Measurements from ENCODE around the gene WDR87. TPM values are rescaled to one million over a fixed set of nuclear protein-coding genes. Genes with fewer than 3 reads are reported as not detected.

WDR87 gene
- total and polyA plus RNA-seq, 10 of the 15 experiments (the other 5 are each of a cell fraction or from before 2014, with no cell fraction given) = not detected

DNA sequence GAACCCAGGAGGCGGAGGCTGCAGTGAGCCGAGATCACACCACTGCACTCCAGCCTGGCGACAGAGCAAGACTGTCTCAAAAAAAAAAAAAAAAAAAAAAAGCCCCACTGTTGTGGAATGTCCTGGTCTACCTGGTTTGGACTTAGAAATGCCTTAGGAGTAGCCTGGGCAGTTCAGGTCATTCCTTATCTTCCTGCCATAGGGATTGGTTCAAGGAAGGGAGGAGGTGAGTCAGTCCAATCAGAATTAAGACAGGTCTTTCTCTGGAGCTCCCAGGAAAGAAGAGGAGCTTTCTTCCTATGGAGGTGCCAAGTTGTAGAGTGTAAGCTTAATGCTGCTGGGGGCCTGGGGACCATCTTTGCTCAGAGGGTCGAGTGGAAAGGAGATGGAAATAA, 45.4 kb upstream of the WDR87 start:
- peaks cover 29% of the 10 kb centered on the region for H3K4me1 ChIP-seq (ENCODE audit: control insufficient read depth, insufficient read depth, low read length)
- no peak for ATAC-seq
- SMC1A ChIA-PET (ENCODE audit: uncharacterized antibody, unreplicated experiment) = interaction anchor here (0.7 to 3.7 kb wide), 6 partner anchors 8 to 376 kb away, joined by 3 to 22 read pairs (median 4); no protein-coding TSS in a partner anchor

More for the DNA sequence above, 45.4 kb upstream of the WDR87 start:
- peaks cover 58% of the 10 kb centered on the region for H3K79me2 ChIP-seq (ENCODE audit: control insufficient read depth, insufficient read depth, low read length)
- no peaks in the 10 kb centered on the region for H3K27me3 ChIP-seq (replicated peaks in 1 of 2; ENCODE audit: control insufficient read depth in 2 of 2, insufficient read depth in 2 of 2, low read length in 1 of 2)
- FAIRE-seq (no peak), DNase-seq (ENCODE audit: low read depth, low spot score) (no peak)
- peak overlapping the region; percentile 49; the same call in 1 of the 2 replicates for H3K4me2 ChIP-seq (ENCODE audit: control insufficient read depth, insufficient read depth)
- no peaks in the 10 kb centered on the region for H4K20me1 ChIP-seq (ENCODE audit: control insufficient read depth, insufficient read depth)
- ChIA-PET CTCF (interaction anchor here (0.6 to 1.9 kb wide), 4 partner anchors 12 to 132 kb away, joined by 3 to 8 read pairs (median 4); no protein-coding TSS in a partner anchor), RAD21 (ENCODE audit: unreplicated experiment) (interaction anchor here (0.7 to 1.6 kb wide), 6 partner anchors 11 to 52 kb away, joined by 3 to 5 read pairs (median 3); no protein-coding TSS in a partner anchor), POLR2A (interaction anchor here (0.6 to 1.9 kb wide), 4 partner anchors 10 to 34 kb away, joined by 3 to 7 read pairs (median 3); no protein-coding TSS in a partner anchor)
- no peaks in the 10 kb centered on the region; the same call in none of the 3 replicates for H3K9me3 ChIP-seq (replicated peaks; ENCODE audit: control insufficient read depth, insufficient read depth, low read length)
- no TSS peak for BruUV-seq (replicated peaks)
- 49% methylated on average over 3 of the region's 4 CpGs for WGBS (ENCODE audit: insufficient coverage, insufficient replicate concordance, low lambda C conversion rate, missing lambda C conversion rate)
- TF ChIP-seq SUZ12 (IDR thresholded peaks at IDR 0.05; ENCODE audit: unreplicated experiment) (no peak), SMC3 (IDR thresholded peaks at IDR 0.05; ENCODE audit: borderline replicate concordance, low read length) (no peak), TCF7 (IDR thresholded peaks at IDR 0.05; ENCODE audit: borderline replicate concordance) (no peak), NFYA (IDR thresholded peaks at IDR 0.05; ENCODE audit: borderline replicate concordance, low read depth, low read length) (no peak), MYB (IDR thresholded peaks at IDR 0.05; ENCODE audit: borderline replicate concordance, low read depth, low read length) (no peak), YY1 (IDR thresholded peaks at IDR 0.05; ENCODE audit: low read depth, low read length) (no peak), HDAC6 (IDR thresholded peaks at IDR 0.05; ENCODE audit: unreplicated experiment) (no peak), CEBPB (IDR thresholded peaks at IDR 0.05; ENCODE audit: borderline replicate concordance in 1 of 2, low read depth in 2 of 2, low read length in 2 of 2) (no peak), MXI1 (IDR thresholded peaks at IDR 0.05; ENCODE audit: low read depth, low read length) (no peak)
- TF ChIP-seq, protein P1, sequence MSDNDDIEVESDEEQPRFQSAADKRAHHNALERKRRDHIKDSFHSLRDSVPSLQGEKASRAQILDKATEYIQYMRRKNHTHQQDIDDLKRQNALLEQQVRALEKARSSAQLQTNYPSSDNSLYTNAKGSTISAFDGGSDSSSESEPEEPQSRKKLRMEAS (IDR thresholded peaks at IDR 0.05; ENCODE audit: low read depth, low read length) = no peak
- intact Hi-C loops (cut with micrococcal nuclease; ENCODE audit: unreplicated experiment) = loop anchor here (2.0 kb wide), 1 partner anchor 13 kb away; no protein-coding TSS in a partner anchor
- no peak overlapping the region for H3K4me3 ChIP-seq
- H3K27ac ChIP-seq (ENCODE audit: control insufficient read depth, insufficient read depth) = peak overlapping the region; percentile 77
- H3K9ac ChIP-seq (ENCODE audit: control insufficient read depth, insufficient read depth, low read length) = no peak overlapping the region
- in situ Hi-C loops (cut with MboI) = no loop called here
- H2AFZ ChIP-seq (ENCODE audit: control insufficient read depth, low read depth, low read length) = no peak overlapping the region
- H3K36me3 ChIP-seq (ENCODE audit: control insufficient read depth in 2 of 2, insufficient read depth in 2 of 2, low read length in 1 of 2) = peaks cover 3 to 11% of the 10 kb centered on the region in 2 experiments; a peak in 3 of 4 replicates
